ENCODE results near the gene DLK1.

DLK1 gene

GRCh38 chr14:100726550-100727085, at the start of gene DLK1:
TSS of gene DLK1 (plus strand) at chr14:100726892. CDS start at chr14:100727069, 177 bp downstream.
- no peak for DNase-seq

GRCh38 chr14:100677152-100677551, 49.5 kb upstream of the DLK1 start:
- no peak for DNase-seq

GRCh38 chr14:100677554-100678468, 48.9 kb upstream of the DLK1 start:
- DNase-seq, result no peak

GRCh38 chr14:100678469-100678828, 48.2 kb upstream of the DLK1 start:
- DNase-seq, result no peak

GRCh38 chr14:100679153-100679552, 47.5 kb upstream of the DLK1 start:
- DNase-seq, result no peak

GRCh38 chr14:100679707-100680438, 46.8 kb upstream of the DLK1 start:
- no peak for DNase-seq

- DNase-seq, result no peak
These were observed 46.1 kb upstream of the DLK1 start for GRCh38 chr14:100680439-100681051.

- DNase-seq, result no peak
These were observed 45.6 kb upstream of the DLK1 start for GRCh38 chr14:100681111-100681510.

GRCh38 chr14:100682749-100683148, 43.9 kb upstream of the DLK1 start:
- no peak for DNase-seq

GRCh38 chr14:100683578-100683977, 43.1 kb upstream of the DLK1 start:
- DNase-seq, result no peak

GRCh38 chr14:100684154-100684553, 42.5 kb upstream of the DLK1 start:
- no peak for DNase-seq

- DNase-seq, result no peak
These were observed 41.7 kb upstream of the DLK1 start for GRCh38 chr14:100684961-100685360.

- no peak for DNase-seq
These were observed 39.8 kb upstream of the DLK1 start for GRCh38 chr14:100686858-100687257.

- DNase-seq, result no peak
These were observed 39.3 kb upstream of the DLK1 start for GRCh38 chr14:100687386-100687785.

- DNase-seq, result no peak
These were observed 38.6 kb upstream of the DLK1 start for GRCh38 chr14:100688051-100688450.

GRCh38 chr14:100688598-100689461, 37.9 kb upstream of the DLK1 start:
- no peak for DNase-seq

- DNase-seq, result no peak
These were observed 36.0 kb upstream of the DLK1 start for GRCh38 chr14:100690672-100691071.

GRCh38 chr14:100691395-100692056, 35.2 kb upstream of the DLK1 start:
- no peak for DNase-seq

GRCh38 chr14:100692256-100692655, 34.4 kb upstream of the DLK1 start:
- no peak for DNase-seq

- DNase-seq, result no peak
These were observed 33.7 kb upstream of the DLK1 start for GRCh38 chr14:100692859-100693558.

Measured in stimulated activated CD4-positive, alpha-beta T cell treated with anti-CD3 and anti-CD28 coated beads, Interleukin-15, amount 100 ng/mL, for 24 hours (primary cell).